Myocyte (in vitro differentiated cells): ENCODE measurements around the gene ECSCR. TPM values are rescaled to one million over a fixed set of nuclear protein-coding genes. Genes with fewer than 3 reads are reported as not detected.
A peak's percentile ranks its signal among the peaks of the same experiment; 100 is the strongest.
"Not testable (repeated sequence)": the region's sequence is repeated elsewhere in the genome, so short reads cannot be mapped to it uniquely, and the experiment has no call there.

Experiments
- DNase-seq: peaks from one replicate; pipeline ENCODE4 v3.0.0-alpha.2; 2012; ENCODE audit warnings: low read depth
- polyA plus RNA-seq: library from polyadenylated mRNA; unstranded; fragments of >200 nt; gene quantifications from one replicate; pipeline ENCODE4 v1.2.1, GENCODE V29; 2012; ENCODE audit warnings: missing spikeins
- total RNA-seq: library from RNA; depleted of rRNA; stranded (reverse); fragments of >200 nt; gene quantifications from 2 replicates; pipeline ENCODE4 v1.2.3, GENCODE V29; 2014

Gene ECSCR, protein sequence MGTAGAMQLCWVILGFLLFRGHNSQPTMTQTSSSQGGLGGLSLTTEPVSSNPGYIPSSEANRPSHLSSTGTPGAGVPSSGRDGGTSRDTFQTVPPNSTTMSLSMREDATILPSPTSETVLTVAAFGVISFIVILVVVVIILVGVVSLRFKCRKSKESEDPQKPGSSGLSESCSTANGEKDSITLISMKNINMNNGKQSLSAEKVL
- total RNA-seq = not detected in 2 replicates
- polyA plus RNA-seq = not detected

DNA sequence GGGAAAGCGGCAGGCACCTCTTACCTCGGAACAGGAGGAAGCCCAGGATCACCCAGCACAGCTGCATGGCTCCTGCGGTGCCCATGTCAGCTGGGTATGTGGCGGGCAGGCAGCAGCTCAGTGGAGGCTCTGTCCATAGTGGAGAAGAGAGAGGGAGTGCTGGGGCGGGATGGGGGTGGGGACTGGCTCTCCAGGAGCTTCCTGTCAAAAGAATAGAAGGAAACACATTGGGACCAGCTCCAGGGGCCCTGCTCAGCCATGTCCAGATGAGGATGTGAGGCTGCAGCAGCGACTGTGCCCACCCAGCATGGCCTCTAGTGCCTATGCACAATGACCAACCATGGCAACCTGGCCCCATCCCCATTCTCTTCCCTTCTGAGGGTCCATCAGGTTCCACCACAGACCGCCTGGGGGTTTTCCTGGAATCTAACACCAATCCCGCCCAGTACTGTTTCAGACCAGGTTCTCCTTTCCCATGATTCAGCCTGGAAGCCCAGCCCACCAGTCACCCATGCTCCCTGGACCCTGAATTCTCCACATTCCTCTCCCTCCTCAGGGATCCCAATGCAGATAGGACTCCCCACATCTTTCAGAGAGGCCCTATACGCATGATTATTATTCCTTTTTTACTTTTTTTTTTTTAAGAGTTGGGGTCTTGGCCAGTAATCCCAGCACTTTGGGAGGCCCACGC lies at the start of gene ECSCR:
Gene ECSCR, minus strand, starts transcription at position 158 of the 691 bp plus-strand sequence. Its CDS starts 73 bp downstream, at position 85.
- DNase-seq = peak; percentile 65

DNA sequence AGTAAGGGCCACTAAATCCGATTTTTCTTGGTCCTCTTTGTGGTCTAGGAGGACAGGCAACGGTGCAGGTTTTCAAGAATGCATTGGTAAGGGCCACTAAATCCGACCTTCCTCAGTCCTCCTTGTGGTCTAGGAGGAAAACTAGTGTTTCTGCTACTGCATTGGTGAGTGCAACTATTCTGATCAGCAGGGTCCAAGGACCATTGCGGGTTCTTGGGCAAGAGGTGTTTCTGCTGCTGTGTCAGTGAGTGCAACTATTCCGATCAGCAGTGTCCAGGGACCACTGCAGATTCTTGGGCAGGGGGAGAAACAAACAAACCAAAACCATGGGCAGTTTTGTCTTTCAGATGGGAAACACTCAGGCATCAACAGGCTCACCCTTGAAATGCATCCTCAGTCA lies 42.2 kb upstream of the ECSCR start:
- DNase-seq = not testable (repeated sequence)

DNA sequence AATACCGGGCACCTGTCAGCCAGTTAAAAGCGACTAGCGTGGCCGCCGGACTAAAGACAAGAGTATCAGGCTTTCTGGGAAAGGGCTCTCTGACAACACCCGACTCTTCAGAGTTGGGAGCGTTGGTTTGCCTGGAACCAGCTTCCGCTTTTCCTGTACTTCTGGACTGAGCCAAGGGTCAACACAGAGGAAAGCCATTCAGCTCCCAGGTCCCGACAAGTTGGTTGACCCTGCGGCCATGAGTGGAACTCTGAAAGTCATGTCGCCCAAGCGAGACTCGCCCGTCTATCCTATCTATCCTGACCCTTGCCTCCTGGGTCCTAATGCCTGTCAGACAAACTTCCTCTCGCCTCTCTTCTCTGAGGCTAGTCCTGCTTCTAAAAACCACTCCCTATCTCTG lies 41.3 kb upstream of the ECSCR start:
- not testable (repeated sequence) for DNase-seq

DNA sequence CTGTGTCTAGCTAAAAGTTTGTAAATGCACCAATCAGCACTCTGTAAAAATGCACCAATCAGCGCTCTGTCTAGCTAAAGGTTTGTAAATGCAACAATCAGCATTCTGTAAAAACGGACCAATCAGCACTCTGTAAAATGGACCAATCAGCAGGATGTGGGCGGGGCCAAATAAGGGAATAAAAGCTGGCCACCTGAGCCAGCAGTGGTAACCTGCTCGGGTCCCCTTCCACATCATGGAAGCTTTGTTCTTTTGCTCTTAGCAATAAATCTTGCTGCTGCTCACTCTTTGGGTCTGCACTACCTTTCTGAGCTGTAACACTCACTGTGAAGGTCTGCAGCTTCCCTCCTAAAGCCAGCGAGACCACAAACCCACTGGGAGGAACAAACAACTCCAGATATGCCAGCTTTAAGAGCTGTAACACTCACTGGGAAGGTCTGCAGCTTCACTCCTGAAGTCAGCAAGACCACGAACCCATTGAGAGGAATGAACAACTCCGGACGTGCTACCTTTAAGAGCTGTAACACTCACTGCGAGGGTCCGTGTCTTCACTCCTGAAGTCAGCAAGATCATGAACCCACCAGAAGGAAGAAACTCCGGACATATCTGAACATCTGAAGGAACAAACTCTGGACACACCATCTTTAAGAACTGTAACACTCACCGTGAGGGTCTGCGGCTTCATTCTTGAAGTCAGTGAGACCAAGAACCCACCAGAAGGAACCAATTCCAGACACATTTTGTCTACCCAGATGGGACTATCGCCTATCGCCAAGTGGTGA lies 40.7 kb upstream of the ECSCR start:
- DNase-seq = not testable (repeated sequence)

DNA sequence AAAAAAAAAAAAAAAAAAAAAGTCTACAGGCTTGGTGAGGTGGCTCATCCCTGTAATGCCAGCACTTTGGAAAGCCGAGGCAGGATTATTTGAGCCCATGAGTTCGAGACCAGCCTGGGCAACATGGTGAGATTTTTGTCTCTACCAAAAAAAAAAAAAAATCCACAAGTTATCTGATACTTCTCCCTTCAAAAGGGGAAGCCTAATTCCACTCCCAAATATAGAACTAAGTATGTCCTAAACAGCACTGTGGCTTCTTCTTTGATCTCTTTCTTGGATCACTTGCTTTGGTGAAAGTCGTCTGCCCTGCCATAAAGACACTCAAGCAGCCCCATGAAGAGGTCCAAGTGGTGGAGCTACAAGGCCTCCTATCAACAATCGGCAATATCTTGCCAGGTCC lies 38.8 kb upstream of the ECSCR start:
- no peak for DNase-seq

DNA sequence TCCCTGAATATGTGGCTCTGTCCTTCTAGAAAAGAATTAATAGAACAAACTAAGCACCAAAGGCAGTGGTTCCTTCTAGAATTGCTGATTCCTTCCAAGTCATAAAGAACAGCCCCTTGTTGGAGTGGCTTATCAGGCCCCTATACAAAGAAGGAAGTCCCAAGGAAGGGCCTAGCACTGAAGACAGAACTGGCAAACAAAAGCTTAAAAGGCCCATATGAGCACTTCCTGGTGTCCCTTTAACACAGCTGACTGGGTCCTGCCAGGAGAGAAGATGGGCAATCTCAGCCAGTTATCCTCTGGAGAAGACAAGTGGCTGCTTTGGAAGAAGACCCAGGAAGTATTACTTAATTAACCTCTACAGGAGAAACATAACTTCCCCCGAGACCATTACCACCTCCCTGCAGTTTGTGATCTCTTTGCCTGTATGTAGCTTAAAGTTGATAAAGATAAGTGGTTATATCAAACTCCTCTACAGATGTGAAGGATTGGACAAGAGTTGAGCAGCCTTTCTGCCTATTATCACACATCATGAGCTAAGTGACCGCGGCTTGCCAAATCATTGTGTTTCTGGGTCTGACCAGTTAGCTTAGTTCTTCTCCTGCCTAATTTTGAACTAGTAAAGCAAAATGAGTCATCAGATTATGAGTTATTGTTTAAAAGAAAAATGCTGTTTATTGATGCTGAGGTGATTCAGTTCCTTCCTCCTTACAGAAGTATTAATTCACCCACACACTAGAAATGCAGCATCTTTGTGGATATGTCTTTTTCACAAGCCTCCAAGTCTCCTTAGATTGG lies 33.3 kb upstream of the ECSCR start:
- no peak for DNase-seq

DNA sequence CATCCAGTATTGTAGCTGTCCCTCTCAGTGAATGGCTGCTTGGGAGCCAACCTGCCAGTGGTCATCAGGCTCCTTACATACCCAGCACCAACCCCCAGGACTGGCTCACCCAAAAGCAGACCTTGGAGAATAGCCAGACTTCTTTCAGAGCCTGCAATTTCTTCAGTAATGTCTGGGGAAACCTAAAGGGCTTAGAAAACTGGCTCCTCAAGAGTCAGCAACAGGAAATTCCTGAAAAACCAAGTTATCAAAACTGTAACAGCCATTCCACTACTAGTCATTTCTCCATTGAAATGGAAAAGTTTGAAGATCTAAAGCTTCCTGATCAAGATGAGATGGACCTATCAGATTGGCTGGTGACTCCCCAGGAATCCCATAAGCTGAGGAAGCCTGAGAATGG lies 32.3 kb upstream of the ECSCR start:
- no peak for DNase-seq

DNA sequence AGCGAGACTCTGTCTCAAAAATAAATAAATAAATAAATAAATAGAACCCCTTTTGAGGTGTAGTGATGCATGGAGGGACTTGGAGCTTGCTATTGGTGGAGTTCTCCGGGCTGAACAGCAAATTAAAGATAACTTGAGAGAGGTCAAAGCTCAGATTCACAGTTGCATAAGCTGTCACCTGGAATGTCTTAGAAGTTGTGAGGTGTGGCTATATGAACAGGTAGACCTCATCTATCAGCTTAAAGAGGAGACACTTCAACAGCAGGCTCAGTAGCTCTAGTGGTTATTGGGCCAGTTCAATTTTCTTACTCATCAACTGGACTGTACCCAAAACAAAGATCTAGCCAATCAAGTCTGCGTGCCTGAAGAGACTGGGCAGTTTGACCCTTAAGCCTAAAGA lies 31.7 kb upstream of the ECSCR start:
- DNase-seq = no peak

DNA sequence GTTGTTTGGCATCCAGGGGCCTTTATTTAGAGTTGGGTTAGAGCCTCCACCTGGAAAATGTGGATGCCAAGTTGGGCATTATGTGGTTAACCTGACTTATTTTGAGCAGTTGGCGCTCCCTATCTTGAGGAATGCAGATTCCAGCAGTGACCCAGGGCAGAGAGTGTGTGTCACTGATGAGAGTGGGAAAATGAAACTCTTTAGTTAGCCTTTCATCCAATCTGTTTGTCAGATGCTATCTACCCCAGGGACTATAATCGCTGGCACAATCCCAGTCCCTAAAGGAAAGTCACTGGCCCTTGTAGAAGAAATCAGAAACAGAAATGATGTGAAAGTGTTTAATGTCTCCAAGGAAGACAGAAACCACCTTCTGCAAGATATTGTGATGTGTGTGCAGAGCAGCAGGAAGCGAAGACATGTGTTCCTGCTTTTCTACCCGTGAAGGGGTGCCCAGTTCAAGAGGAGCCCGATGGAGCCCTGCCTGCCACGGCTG lies 30.2 kb upstream of the ECSCR start:
- peak; percentile 96 for DNase-seq

DNA sequence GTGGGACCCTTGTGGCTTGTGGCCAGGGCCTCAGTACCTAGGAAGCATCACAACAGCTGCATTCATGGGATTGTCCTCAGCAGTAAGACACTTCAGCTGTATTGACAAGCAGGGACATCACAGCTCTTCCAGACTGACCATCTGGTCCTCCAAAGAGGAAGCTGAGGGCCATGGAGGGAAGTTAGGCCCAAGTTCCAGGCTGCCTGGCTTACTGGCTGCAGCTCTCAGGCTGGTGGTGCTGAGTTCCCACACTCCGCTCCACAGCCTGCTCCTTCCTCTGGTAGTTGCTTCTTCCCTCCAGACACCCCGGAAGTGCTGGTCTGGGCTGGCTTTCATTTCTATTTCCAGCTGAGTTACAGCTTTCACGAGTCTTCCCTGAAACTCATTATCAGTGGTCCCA lies 25.7 kb upstream of the ECSCR start:
- no peak for DNase-seq

DNA sequence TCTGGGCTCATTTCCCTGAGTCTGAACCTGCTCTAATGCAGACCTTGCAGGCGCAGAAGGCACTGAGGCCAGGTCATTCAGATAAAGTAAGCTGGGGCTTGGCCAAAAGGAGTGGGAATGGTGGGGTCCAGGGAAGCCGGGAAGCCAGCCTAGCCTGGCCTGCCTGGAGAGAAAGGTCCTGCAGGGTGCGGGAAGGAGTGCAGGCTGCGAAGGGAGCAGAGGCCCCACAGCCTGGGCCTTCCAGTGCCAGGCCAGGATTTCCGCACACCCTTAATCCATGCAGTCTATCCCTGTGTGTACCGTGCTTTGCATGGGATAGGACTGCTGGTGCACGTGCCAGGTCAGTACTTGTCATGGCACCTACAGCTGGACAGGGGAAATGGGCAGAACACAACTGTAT lies 23.7 kb upstream of the ECSCR start:
- no peak for DNase-seq

DNA sequence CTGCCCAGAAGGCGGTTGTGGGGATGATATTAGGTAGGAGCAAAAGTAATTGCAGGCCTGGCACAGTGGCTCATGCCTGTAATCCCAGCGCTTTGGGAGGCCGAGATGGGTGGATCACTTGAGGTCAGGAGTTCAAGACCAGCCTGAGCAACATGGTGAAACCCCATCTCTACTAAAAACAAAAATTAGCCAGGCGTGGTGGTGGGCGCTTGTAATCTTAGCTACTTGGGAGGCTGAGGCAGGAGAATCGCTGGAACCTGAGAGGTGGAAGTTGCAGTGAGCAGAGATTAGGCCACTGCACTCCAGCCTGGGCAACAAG lies 20.3 kb upstream of the ECSCR start:
- DNase-seq = not testable (repeated sequence)

DNA sequence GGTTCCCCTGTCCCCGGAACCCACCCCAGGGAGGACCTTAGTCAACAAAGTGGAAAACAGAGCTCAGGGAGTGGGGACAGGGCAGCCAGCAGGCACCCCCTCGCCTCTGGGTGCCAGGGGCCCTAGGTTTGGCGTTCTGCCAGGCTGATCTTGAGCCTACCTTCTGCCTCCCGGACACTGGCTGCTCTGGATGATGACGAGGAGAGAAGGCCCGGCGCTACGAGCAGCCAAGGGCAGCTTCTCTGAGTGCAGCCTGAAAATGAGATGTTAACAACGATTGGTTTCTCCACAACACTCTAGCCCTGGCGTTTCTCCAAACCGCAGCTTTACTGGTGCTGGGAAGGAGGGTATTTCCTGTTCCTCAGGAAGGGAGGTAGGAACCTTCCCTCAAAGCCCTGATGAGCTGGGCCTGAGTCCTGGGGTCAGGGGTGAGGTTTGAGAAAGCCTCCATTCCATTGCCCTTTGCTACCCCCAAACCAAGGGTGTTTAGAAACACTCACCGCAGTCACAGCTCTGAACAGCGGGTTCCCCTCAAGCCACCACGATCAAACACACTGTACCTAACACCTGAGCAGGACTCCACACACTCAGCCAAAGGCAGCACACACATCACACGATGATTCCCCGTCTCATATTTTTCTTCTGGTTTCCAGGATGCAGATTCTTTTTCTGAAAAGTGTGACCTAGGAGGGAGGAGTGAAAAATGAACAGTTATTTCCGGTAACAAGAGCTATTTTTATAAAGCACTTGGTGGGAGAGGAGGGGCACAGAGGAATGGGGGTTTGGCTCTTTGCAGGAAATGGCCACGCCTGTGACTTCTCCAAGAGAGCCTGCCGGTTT lies 19.7 kb upstream of the ECSCR start, which contains the start of gene STING1:
Gene STING1, minus strand, starts transcription at position 709 of the 840 bp plus-strand sequence. CDS start 1,054 bp downstream, outside the sequence.
- DNase-seq = peak; percentile 98

DNA sequence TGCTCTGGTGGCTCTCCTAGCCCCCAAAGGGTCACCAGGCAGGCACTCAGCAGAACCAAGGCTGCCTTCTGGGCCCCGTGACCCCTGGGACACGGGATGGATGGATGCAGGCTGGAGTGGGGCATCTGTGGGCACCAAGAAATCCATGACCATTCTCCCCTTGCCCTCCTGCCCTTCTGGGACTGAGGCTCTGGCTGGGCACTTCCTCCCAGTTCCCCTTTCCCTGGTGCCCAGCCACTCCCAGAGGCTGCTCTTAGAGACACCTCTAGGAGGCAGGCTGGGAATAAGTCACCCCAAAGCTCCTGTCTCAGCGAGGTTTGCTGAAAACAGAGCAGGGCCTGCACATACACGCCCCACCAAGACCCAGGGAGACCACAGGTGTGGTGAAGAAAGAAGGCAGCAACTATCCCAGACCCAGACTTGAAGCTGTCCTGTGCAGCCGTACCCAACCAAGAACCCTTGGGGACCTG lies 19.1 kb upstream of the ECSCR start:
- DNase-seq = peak; percentile 53

DNA sequence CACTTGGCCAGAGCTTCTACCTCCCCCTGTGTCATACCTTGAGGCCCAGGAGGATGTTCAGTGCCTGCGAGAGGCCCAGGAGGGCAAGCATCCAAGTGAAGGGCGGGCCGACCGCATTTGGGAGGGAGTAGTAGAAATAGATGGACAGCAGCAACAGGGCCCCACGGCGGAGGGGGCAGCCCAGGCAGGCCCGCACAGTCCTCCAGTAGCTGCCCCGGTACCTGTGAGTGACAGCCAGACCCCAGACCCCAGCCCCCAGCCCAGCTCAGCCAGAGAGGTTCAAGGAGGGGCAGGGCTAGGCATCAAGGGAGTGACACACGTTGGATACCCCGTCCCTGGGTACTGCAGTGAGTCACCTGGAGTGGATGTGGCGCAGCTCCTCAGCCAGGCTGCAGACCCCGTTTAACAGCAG lies 18.6 kb upstream of the ECSCR start:
- DNase-seq = peak; percentile 83

DNA sequence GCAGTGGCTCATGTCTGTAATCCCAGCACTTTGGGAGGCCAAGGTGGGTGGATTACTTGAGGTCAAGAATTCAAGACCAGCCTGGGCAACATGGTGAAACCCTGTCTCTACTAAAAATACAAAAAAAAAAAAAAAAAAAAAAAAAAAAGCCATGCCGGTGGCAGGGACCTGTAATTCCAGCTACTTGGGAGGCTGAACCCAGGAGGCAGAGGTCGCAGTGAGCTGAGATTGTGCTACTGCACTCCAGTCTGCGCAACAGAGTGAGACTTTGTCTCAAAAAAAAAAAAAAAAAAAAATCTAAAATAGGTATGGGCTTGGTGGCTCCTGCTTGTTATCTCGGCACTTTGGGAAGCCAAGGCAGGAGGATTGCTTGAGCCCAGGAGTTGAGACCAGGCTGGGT lies 17.2 kb upstream of the ECSCR start:
- not testable (repeated sequence) for DNase-seq

DNA sequence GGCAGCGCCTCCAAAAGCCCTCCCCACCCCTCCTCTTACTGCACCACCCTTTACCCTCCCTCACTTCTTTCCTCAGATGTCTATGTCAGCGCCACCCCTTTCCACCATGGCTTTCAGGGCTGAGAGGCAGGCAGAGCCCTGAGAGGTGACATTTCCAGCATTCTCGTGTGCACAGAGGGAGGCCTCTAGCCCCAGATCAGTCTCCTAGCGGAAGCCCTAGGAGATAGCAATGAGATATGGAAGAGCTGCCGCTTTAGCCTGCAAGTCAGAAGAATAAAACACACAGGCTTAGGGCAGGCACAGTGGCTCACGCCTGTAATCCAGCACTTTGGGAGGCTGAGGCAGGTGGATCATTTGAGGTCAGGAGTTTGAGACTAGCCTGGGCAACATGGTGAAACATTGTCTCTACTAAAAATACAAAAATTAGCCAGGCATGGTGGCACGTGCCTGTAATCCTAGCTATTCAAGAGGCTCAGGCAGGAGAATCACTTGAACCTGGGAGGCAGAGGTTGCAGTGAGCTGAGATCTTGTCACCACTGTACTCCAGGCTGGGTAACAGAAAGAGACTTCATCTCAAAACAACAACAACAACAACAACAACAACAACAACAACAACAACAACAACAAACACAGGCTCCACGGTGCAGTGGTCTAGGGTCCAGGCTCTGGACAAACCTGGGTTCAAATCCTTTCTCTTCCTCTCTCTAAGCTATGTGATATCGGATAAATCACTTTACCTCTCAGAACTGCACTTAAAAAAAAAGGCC lies 16.3 kb upstream of the ECSCR start:
- not testable (repeated sequence) for DNase-seq

DNA sequence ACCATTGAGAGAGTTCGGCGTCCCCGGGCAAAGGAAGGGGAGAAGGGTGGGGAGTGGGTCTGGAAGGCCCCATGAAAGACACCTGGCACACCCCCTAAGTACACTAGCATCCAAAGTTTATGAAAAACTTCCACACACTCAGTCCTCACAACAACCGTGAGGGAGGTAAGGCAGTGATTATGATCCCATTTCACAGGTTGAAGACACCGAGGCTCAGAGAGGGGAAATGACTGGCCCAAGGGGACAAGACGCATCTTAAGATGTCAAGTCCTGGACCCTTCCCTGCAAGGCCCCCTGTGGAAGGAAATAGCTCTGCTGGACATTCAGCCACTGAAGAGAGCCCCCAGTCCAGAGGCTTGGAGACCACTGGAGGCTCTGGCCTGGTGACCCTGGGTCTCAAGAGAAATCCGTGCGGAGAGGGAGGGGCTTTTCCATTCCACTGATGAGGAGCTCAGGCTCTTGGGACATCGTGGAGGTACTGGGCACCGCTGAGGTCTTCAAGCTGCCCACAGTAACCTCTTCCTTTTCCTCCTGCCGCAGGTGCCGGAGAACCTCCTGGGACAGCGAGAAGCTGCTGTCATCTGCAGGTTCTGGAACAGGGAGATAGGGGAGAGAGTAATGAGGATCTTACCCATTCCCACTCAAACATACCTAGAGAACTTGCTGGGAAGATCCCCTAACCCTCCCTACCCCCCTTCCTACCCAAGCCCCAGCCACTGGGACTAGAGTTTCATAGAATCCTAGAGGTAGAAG lies 13.5 kb upstream of the ECSCR start:
- DNase-seq = no peak
